OCI-LY3 (cell line): ENCODE results near the gene CTCF.
A peak's percentile ranks its signal among the peaks of the same experiment; 100 is the strongest.

Experiments used
- H2AFZ ChIP-seq: fragments of 200-600, 300-600 bp; shearing (Covaris generic); 2 replicates; pipeline ENCODE4 v1.6.0; 2014; ENCODE audit warnings: antibody characterized with exemption, low read depth, low read length
- H3K27ac ChIP-seq: fragments of 200-600, 300-600 bp; sonication (generic); 2 replicates; pipeline ENCODE4 v1.5.1; 2014; ENCODE audit warnings: mild to moderate bottlenecking, low read length, moderate library complexity, mixed read lengths
- H3K27me3 ChIP-seq: fragments of 200-600, 300-600 bp; sonication (generic); 2 replicates; pipeline ENCODE4 v1.6.1; 2014; ENCODE audit warnings: low read depth, low read length, mixed read lengths
- H3K36me3 ChIP-seq: fragments of 200-600, 300-600 bp; sonication (generic); replicated peaks from 2 replicates; pipeline ENCODE3; 2014; ENCODE audit warnings: low read depth, low read length, mixed read lengths
- H3K4me1 ChIP-seq: fragments of 300-600, 200-600 bp; sonication (generic); 2 replicates; pipeline ENCODE4 v1.6.1; 2014; ENCODE audit warnings: low read length, mixed read lengths
- H3K4me2 ChIP-seq: fragments of 200-600, 300-600 bp; sonication (generic); 2 replicates; pipeline ENCODE4 v1.6.1; 2014; ENCODE audit warnings: low read length, mixed read lengths
- H3K4me3 ChIP-seq: fragments of 300-600, 200-600 bp; sonication (generic); 2 replicates; pipeline ENCODE4 v1.5.1; 2014; ENCODE audit warnings: antibody characterized with exemption, mild to moderate bottlenecking, low read length, moderate library complexity
- H3K79me2 ChIP-seq: fragments of 300-600, 200-600 bp; shearing (Covaris generic); 2 replicates; pipeline ENCODE4 v1.6.1; 2014; ENCODE audit warnings: mild to moderate bottlenecking, low read length, mixed read lengths
- H3K9ac ChIP-seq: fragments of 300-600, 200-600 bp; shearing (Covaris generic); 2 replicates; pipeline ENCODE4 v1.6.0; 2014; ENCODE audit warnings: mild to moderate bottlenecking, low read length, moderate library complexity
- H3K9me3 ChIP-seq: fragments of 200-600, 300-600 bp; shearing (Covaris generic); 2 replicates; pipeline ENCODE4 v1.6.1; 2014; ENCODE audit warnings: low read length, mixed read lengths; ENCODE audit not compliant: insufficient read depth
- H4K20me1 ChIP-seq: fragments of 200-600, 300-600 bp; sonication (generic); 2 replicates; pipeline ENCODE4 v1.6.1; 2016; ENCODE audit warnings: low read length, mixed read lengths; ENCODE audit not compliant: insufficient read depth
- EZH2phosphoT487 ChIP-seq: fragments of 200-600 bp; shearing (Covaris generic); IDR thresholded peaks from 2 replicates; pipeline ENCODE4 v1.6.1; 2018; ENCODE audit warnings: antibody characterized with exemption, mixed run types, low read depth
- TF ChIP-seq, protein P1 (sequence below): fragments of 200-600, 300-600 bp; sonication (generic); IDR thresholded peaks from 2 replicates; pipeline ENCODE4 v1.5.1; 2014; ENCODE audit warnings: antibody characterized with exemption, low read length, low read depth

CTCF gene

GRCh38 chr16:67517155-67517445 lies 45.2 kb upstream of the CTCF start:
- H3K4me1 ChIP-seq: peaks cover 72% of the 10 kb centered on the region
- H3K4me2 ChIP-seq: peak overlapping the region; percentile 99
- no peaks in the 10 kb centered on the region for H4K20me1 ChIP-seq
- no peaks in the 10 kb centered on the region for H3K9me3 ChIP-seq
- no peak overlapping the region for H3K4me3 ChIP-seq
- no peak overlapping the region; the same call in 1 of the 2 replicates for H2AFZ ChIP-seq
- no peaks in the 10 kb centered on the region for H3K27me3 ChIP-seq
- TF ChIP-seq EZH2phosphoT487: no peak
- TF ChIP-seq, protein P1, sequence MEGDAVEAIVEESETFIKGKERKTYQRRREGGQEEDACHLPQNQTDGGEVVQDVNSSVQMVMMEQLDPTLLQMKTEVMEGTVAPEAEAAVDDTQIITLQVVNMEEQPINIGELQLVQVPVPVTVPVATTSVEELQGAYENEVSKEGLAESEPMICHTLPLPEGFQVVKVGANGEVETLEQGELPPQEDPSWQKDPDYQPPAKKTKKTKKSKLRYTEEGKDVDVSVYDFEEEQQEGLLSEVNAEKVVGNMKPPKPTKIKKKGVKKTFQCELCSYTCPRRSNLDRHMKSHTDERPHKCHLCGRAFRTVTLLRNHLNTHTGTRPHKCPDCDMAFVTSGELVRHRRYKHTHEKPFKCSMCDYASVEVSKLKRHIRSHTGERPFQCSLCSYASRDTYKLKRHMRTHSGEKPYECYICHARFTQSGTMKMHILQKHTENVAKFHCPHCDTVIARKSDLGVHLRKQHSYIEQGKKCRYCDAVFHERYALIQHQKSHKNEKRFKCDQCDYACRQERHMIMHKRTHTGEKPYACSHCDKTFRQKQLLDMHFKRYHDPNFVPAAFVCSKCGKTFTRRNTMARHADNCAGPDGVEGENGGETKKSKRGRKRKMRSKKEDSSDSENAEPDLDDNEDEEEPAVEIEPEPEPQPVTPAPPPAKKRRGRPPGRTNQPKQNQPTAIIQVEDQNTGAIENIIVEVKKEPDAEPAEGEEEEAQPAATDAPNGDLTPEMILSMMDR: no peak
- no peaks in the 10 kb centered on the region for H3K79me2 ChIP-seq
- no peaks in the 10 kb centered on the region for H3K36me3 ChIP-seq
- peak overlapping the region; percentile 86 for H3K9ac ChIP-seq
- peak overlapping the region; percentile 93 for H3K27ac ChIP-seq

DNA sequence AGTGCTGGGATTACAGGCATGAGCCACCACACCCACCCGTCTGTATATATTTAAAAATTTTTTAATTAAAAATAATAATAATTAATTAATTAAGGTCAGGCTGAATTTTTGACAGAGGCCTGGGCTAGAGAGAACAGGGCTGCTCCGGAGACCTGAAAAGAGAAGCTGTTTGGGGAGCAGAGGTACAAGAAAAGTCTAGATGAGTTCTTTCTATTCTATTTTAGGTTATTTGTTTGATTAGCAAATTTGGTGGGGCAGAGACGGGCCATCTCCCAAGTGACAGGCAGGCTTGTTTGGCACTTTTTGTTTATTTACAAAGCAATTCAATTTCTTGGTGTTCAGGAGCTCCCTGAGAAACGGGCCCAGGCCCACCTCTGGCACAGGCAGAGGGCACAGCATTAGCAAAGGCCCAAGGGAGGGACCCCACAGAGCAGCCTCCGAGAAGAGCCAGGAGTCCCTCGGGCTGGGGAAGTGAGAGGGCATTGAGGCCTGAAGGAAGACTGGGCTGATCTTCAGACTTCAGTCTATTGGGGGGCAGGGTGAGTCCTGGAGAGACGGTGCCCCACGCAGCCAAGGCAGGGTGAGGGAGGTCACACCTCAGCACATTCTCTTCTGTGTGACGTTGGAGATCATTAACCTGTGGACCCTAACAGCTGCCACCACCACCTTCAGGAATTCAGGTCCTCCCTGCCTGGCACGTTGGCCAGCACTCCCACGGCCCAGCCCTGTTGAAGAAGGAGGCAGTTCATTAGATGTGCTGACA lies 44.5 kb upstream of the CTCF start:
- Histone ChIP-seq H3K9me3 (no peaks in the 10 kb centered on the region), H3K79me2 (no peaks in the 10 kb centered on the region), H3K36me3 (no peaks in the 10 kb centered on the region), H3K4me3 (peak overlapping the region; percentile 75), H3K4me2 (peak overlapping the region; percentile 99), H2AFZ (0 out of 2 replicates have a peak overlapping the region, but pooled peaks have one; percentile 10), H3K4me1 (peaks cover 72% of the 10 kb centered on the region), H3K27me3 (no peaks in the 10 kb centered on the region), H3K9ac (peak overlapping the region; percentile 86), H4K20me1 (no peaks in the 10 kb centered on the region), H3K27ac (peak overlapping the region; percentile 93)
- TF ChIP-seq, protein P1: no peak

- no peaks in the 10 kb centered on the region for H3K27me3 ChIP-seq
- H3K79me2 ChIP-seq: no peaks in the 10 kb centered on the region
- H3K4me1 ChIP-seq: peaks cover 68% of the 10 kb centered on the region
- TF ChIP-seq EZH2phosphoT487: no peak
- TF ChIP-seq, protein P1: peak; percentile 26; the same call in 1 of the 2 replicates
- peak overlapping the region; percentile 75 for H3K4me3 ChIP-seq
- H3K9me3 ChIP-seq: no peaks in the 10 kb centered on the region
- H2AFZ ChIP-seq: peak overlapping the region; percentile 10; the same call in 1 of the 2 replicates
- no peaks in the 10 kb centered on the region for H3K36me3 ChIP-seq
- H3K4me2 ChIP-seq: peak overlapping the region; percentile 99
- H4K20me1 ChIP-seq: no peaks in the 10 kb centered on the region
- H3K27ac ChIP-seq: peak overlapping the region; percentile 93
- peak overlapping the region; percentile 86 for H3K9ac ChIP-seq
Observed at GRCh38 chr16:67518676-67519075, 43.6 kb upstream of the CTCF start.

GRCh38 chr16:67519242-67519641 lies 43.1 kb upstream of the CTCF start:
- H3K79me2 ChIP-seq: no peaks in the 10 kb centered on the region
- no peak overlapping the region for H3K27ac ChIP-seq
- no peaks in the 10 kb centered on the region for H3K27me3 ChIP-seq
- H3K4me1 ChIP-seq: peaks cover 62% of the 10 kb centered on the region
- no peak overlapping the region for H2AFZ ChIP-seq
- no peaks in the 10 kb centered on the region for H3K9me3 ChIP-seq
- H3K4me2 ChIP-seq: peak overlapping the region; percentile 99
- no peaks in the 10 kb centered on the region for H3K36me3 ChIP-seq
- H3K4me3 ChIP-seq: peak overlapping the region; percentile 75
- no peak for TF ChIP-seq EZH2phosphoT487
- TF ChIP-seq, protein P1: no peak
- peak overlapping the region; percentile 86 for H3K9ac ChIP-seq
- H4K20me1 ChIP-seq: no peaks in the 10 kb centered on the region
